ENCODE results near the gene MAD1L1. TPM values are rescaled to one million over a fixed set of nuclear protein-coding genes. Genes with fewer than 3 reads are reported as not detected.
"Not testable (repeated sequence)": the region's sequence is repeated elsewhere in the genome, so short reads cannot be mapped to it uniquely, and the experiment has no call there.

The MAD1L1 gene
- total and polyA plus RNA-seq, 2 experiments from 2014 or later = 38.2 to 69.8 TPM

- Histone ChIP-seq H3K9ac (no peak overlapping the region), H3K9me2 (ENCODE audit: insufficient read depth) (no peaks in the 10 kb centered on the region), H3K79me2 (ENCODE audit: insufficient read depth) (no peaks in the 10 kb centered on the region), H3K36me3 (ENCODE audit: low read depth) (no peaks in the 10 kb centered on the region), H3K4me3 (no peak overlapping the region), H3K9me3 (ENCODE audit: low read depth) (no peaks in the 10 kb centered on the region), H3K4me1 (ENCODE audit: insufficient read depth) (peaks cover 7% of the 10 kb centered on the region; the same call in 1 of the 2 replicates), H3F3A (ENCODE audit: insufficient read depth) (peaks cover 6% of the 10 kb centered on the region; the same call in 1 of the 2 replicates), H2AFZ (no peak overlapping the region), H3K27me3 (replicated peaks; ENCODE audit: insufficient read depth) (no peaks in the 10 kb centered on the region), H3K27ac (no peak overlapping the region), H4K20me1 (ENCODE audit: insufficient read depth) (no peaks in the 10 kb centered on the region), H3K4me2 (ENCODE audit: unreplicated experiment) (no peak overlapping the region)
- DNase-seq = no peak
- TF ChIP-seq EZH2phosphoT487 (IDR thresholded peaks at IDR 0.05; ENCODE audit: insufficient read depth, low read depth) (no peak), EZH2 (IDR thresholded peaks at IDR 0.05; ENCODE audit: insufficient read depth, poor library complexity, severe bottlenecking) (no peak)
- in situ Hi-C loops (cut with MboI) = no loop called here
- 93 to 94% methylated on average over 20 of the region's 20 CpGs for WGBS, 2 experiments (ENCODE audit: low coverage in 1 of 2, low lambda C conversion rate in 2 of 2, missing lambda C conversion rate in 2 of 2)
These were observed 196.0 kb downstream of the MAD1L1 start for GRCh38 chr7:2036786-2037185.

- in situ Hi-C loops (cut with MboI); H3F3A ChIP-seq (ENCODE audit: insufficient read depth); H2AFZ ChIP-seq; H3K36me3 ChIP-seq (ENCODE audit: low read depth); H3K4me3 ChIP-seq; H3K9me3 ChIP-seq (ENCODE audit: low read depth); H3K9ac ChIP-seq; H4K20me1 ChIP-seq (ENCODE audit: insufficient read depth); H3K9me2 ChIP-seq (ENCODE audit: insufficient read depth); H3K79me2 ChIP-seq (ENCODE audit: insufficient read depth); DNase-seq; H3K4me1 ChIP-seq (ENCODE audit: insufficient read depth); H3K27me3 ChIP-seq (replicated peaks; ENCODE audit: insufficient read depth); H3K27ac ChIP-seq; H3K4me2 ChIP-seq (ENCODE audit: unreplicated experiment): not testable (repeated sequence)
- WGBS, 2 experiments (ENCODE audit: low coverage in 1 of 2, low lambda C conversion rate in 2 of 2, missing lambda C conversion rate in 2 of 2) = 96 to 98% methylated on average over 4 to 13 of the region's 16 CpGs
These were observed 196.5 kb downstream of the MAD1L1 start for GRCh38 chr7:2036201-2036600.

GRCh38 chr7:2034291-2035201 lies 198.2 kb downstream of the MAD1L1 start:
- in situ Hi-C loops (cut with MboI) = no loop called here
- H3K9me3 ChIP-seq (ENCODE audit: low read depth) = no peaks in the 10 kb centered on the region
- no peak overlapping the region for H3K9ac ChIP-seq
- no peaks in the 10 kb centered on the region for H4K20me1 ChIP-seq (ENCODE audit: insufficient read depth)
- no peaks in the 10 kb centered on the region for H3K27me3 ChIP-seq (replicated peaks; ENCODE audit: insufficient read depth)
- no peak overlapping the region for H3K4me3 ChIP-seq
- 84 to 87% methylated on average over 20 of the region's 20 CpGs for WGBS, 2 experiments (ENCODE audit: low coverage in 1 of 2, low lambda C conversion rate in 2 of 2, missing lambda C conversion rate in 2 of 2)
- H2AFZ ChIP-seq = no peak overlapping the region
- TF ChIP-seq EZH2phosphoT487 (IDR thresholded peaks at IDR 0.05; ENCODE audit: insufficient read depth, low read depth) = no peak
- TF ChIP-seq EZH2 (IDR thresholded peaks at IDR 0.05; ENCODE audit: insufficient read depth, poor library complexity, severe bottlenecking) = no peak
- H3K9me2 ChIP-seq (ENCODE audit: insufficient read depth) = no peaks in the 10 kb centered on the region
- no peak overlapping the region for H3K27ac ChIP-seq
- peaks cover 6% of the 10 kb centered on the region; the same call in 1 of the 2 replicates for H3F3A ChIP-seq (ENCODE audit: insufficient read depth)
- H3K4me1 ChIP-seq (ENCODE audit: insufficient read depth) = peaks cover 7% of the 10 kb centered on the region; the same call in 1 of the 2 replicates
- no peak overlapping the region for H3K4me2 ChIP-seq (ENCODE audit: unreplicated experiment)
- no peak for DNase-seq
- no peaks in the 10 kb centered on the region for H3K36me3 ChIP-seq (ENCODE audit: low read depth)
- no peaks in the 10 kb centered on the region for H3K79me2 ChIP-seq (ENCODE audit: insufficient read depth)

GRCh38 chr7:2033586-2034135 lies 199.1 kb downstream of the MAD1L1 start:
- Histone ChIP-seq H2AFZ (no peak overlapping the region), H3K4me3 (no peak overlapping the region), H3K27me3 (replicated peaks; ENCODE audit: insufficient read depth) (no peaks in the 10 kb centered on the region), H3F3A (ENCODE audit: insufficient read depth) (peaks cover 6% of the 10 kb centered on the region; the same call in 1 of the 2 replicates), H3K27ac (no peak overlapping the region), H4K20me1 (ENCODE audit: insufficient read depth) (no peaks in the 10 kb centered on the region), H3K4me2 (ENCODE audit: unreplicated experiment) (no peak overlapping the region), H3K9ac (no peak overlapping the region), H3K79me2 (ENCODE audit: insufficient read depth) (peaks cover 3% of the 10 kb centered on the region; the same call in 1 of the 2 replicates), H3K36me3 (ENCODE audit: low read depth) (peaks cover 2% of the 10 kb centered on the region; the same call in 1 of the 2 replicates), H3K4me1 (ENCODE audit: insufficient read depth) (peaks cover 7% of the 10 kb centered on the region; the same call in 1 of the 2 replicates), H3K9me3 (ENCODE audit: low read depth) (peaks cover 6% of the 10 kb centered on the region), H3K9me2 (ENCODE audit: insufficient read depth) (no peaks in the 10 kb centered on the region)
- TF ChIP-seq EZH2phosphoT487 (IDR thresholded peaks at IDR 0.05; ENCODE audit: insufficient read depth, low read depth) (no peak), EZH2 (IDR thresholded peaks at IDR 0.05; ENCODE audit: insufficient read depth, poor library complexity, severe bottlenecking) (no peak)
- 92 to 94% methylated on average over 13 of the region's 13 CpGs for WGBS, 2 experiments (ENCODE audit: low coverage in 1 of 2, low lambda C conversion rate in 2 of 2, missing lambda C conversion rate in 2 of 2)
- DNase-seq = no peak
- in situ Hi-C loops (cut with MboI) = no loop called here
